Measurements from ENCODE around the gene MYO3B. TPM values are rescaled to one million over a fixed set of nuclear protein-coding genes. Genes with fewer than 3 reads are reported as not detected.

MYO3B gene
- total RNA-seq, 2 experiments from 2014 or later = not detected

- intact Hi-C loops (cut with micrococcal nuclease; ENCODE audit: unreplicated experiment) = no loop called here
- H3K9me2 ChIP-seq (ENCODE audit: insufficient read depth, low read length) = no peaks in the 10 kb centered on the region
- H3K79me2 ChIP-seq (ENCODE audit: insufficient read depth, low read depth, low read length) = no peaks in the 10 kb centered on the region
- H3K36me3 ChIP-seq (ENCODE audit: insufficient read depth, low read length) = no peaks in the 10 kb centered on the region
- H3K27ac ChIP-seq (ENCODE audit: low read depth, low read length, poor library complexity, severe bottlenecking) = no peak overlapping the region
- DNase-seq (ENCODE audit: low spot score) = no peak
- ChIA-PET CTCF (ENCODE audit: unreplicated experiment) (no interaction called here), POLR2A (no interaction called here)
- no peaks in the 10 kb centered on the region for H3K9me3 ChIP-seq (ENCODE audit: low read length)
- no peak overlapping the region for H3K4me2 ChIP-seq (ENCODE audit: low read length)
- H3K4me1 ChIP-seq (ENCODE audit: insufficient read depth, low read length, poor library complexity, severe bottlenecking) = no peaks in the 10 kb centered on the region
- H4K20me1 ChIP-seq (ENCODE audit: insufficient read depth, low read length) = no peaks in the 10 kb centered on the region
- TF ChIP-seq CTCF (conservative IDR thresholded peaks at IDR 0.05; ENCODE audit: low read length) (no peak), EZH2phosphoT487 (IDR thresholded peaks at IDR 0.05; ENCODE audit: borderline replicate concordance, low read depth, low read length) (no peak)
- no peak overlapping the region for H3K4me3 ChIP-seq (ENCODE audit: low read depth, low read length, poor library complexity, severe bottlenecking)
- BruUV-seq (replicated peaks) = no TSS peak
- H2AFZ ChIP-seq (ENCODE audit: low read length) = no peak overlapping the region
These were observed 310.9 kb downstream of the MYO3B start for GRCh38 chr2:170488807-170489206.

GRCh38 chr2:170492010-170492409 lies 314.1 kb downstream of the MYO3B start:
- no peaks in the 10 kb centered on the region for H3K4me1 ChIP-seq (ENCODE audit: insufficient read depth, low read length, poor library complexity, severe bottlenecking)
- no peak for DNase-seq (ENCODE audit: low spot score)
- CTCF ChIA-PET (ENCODE audit: unreplicated experiment) = no interaction called here
- no peaks in the 10 kb centered on the region for H3K9me2 ChIP-seq (ENCODE audit: insufficient read depth, low read length)
- intact Hi-C loops (cut with micrococcal nuclease; ENCODE audit: unreplicated experiment) = no loop called here
- no peak overlapping the region for H3K4me2 ChIP-seq (ENCODE audit: low read length)
- no peaks in the 10 kb centered on the region for H3K79me2 ChIP-seq (ENCODE audit: insufficient read depth, low read depth, low read length)
- H3K4me3 ChIP-seq (ENCODE audit: low read depth, low read length, poor library complexity, severe bottlenecking) = no peak overlapping the region
- POLR2A ChIA-PET = interaction anchor here (0.6 to 1.2 kb wide), 3 partner anchors 13 to 296 kb away, joined by 3 to 4 read pairs (median 4); no protein-coding TSS in a partner anchor
- H3K9me3 ChIP-seq (ENCODE audit: low read length) = no peaks in the 10 kb centered on the region
- H3K36me3 ChIP-seq (ENCODE audit: insufficient read depth, low read length) = no peaks in the 10 kb centered on the region
- no peak overlapping the region for H2AFZ ChIP-seq (ENCODE audit: low read length)
- no peaks in the 10 kb centered on the region for H4K20me1 ChIP-seq (ENCODE audit: insufficient read depth, low read length)
- no TSS peak for BruUV-seq (replicated peaks)
- no peak overlapping the region for H3K27ac ChIP-seq (ENCODE audit: low read depth, low read length, poor library complexity, severe bottlenecking)
- TF ChIP-seq CTCF (conservative IDR thresholded peaks at IDR 0.05; ENCODE audit: low read length) (no peak), EZH2phosphoT487 (IDR thresholded peaks at IDR 0.05; ENCODE audit: borderline replicate concordance, low read depth, low read length) (no peak)

GRCh38 chr2:170493426-170494097 lies 315.6 kb downstream of the MYO3B start:
- Histone ChIP-seq H3K4me1 (ENCODE audit: insufficient read depth, low read length, poor library complexity, severe bottlenecking) (no peaks in the 10 kb centered on the region), H3K36me3 (ENCODE audit: insufficient read depth, low read length) (no peaks in the 10 kb centered on the region), H3K79me2 (ENCODE audit: insufficient read depth, low read depth, low read length) (no peaks in the 10 kb centered on the region), H3K4me3 (ENCODE audit: low read depth, low read length, poor library complexity, severe bottlenecking) (no peak overlapping the region), H3K4me2 (ENCODE audit: low read length) (no peak overlapping the region), H2AFZ (ENCODE audit: low read length) (no peak overlapping the region), H3K9me2 (ENCODE audit: insufficient read depth, low read length) (no peaks in the 10 kb centered on the region), H4K20me1 (ENCODE audit: insufficient read depth, low read length) (no peaks in the 10 kb centered on the region), H3K27ac (ENCODE audit: low read depth, low read length, poor library complexity, severe bottlenecking) (no peak overlapping the region), H3K9me3 (ENCODE audit: low read length) (no peaks in the 10 kb centered on the region)
- ChIA-PET POLR2A (no interaction called here), CTCF (ENCODE audit: unreplicated experiment) (no interaction called here)
- BruUV-seq (replicated peaks) = no TSS peak
- intact Hi-C loops (cut with micrococcal nuclease; ENCODE audit: unreplicated experiment) = no loop called here
- no peak for DNase-seq (ENCODE audit: low spot score)
- TF ChIP-seq CTCF (conservative IDR thresholded peaks at IDR 0.05; ENCODE audit: low read length) (no peak), EZH2phosphoT487 (IDR thresholded peaks at IDR 0.05; ENCODE audit: borderline replicate concordance, low read depth, low read length) (no peak)
